Uterus (tissue), 4 donors: Measurements from ENCODE around the gene IL1RAPL2. TPM values are rescaled to one million over a fixed set of nuclear protein-coding genes. Genes with fewer than 3 reads are reported as not detected.

Source experiments
- DNase-seq, 2 donors: peaks; one replicate each; pipeline ENCODE4 v3.0.0-alpha.2; 2019 to 2020
- H3K27ac ChIP-seq, 2 donors: fragments of 200-600 bp; sonication (generic); 1 replicate in 1 of 2; 2 replicates in 1 of 2; pipeline ENCODE4 v1.5.1; 2016 to 2018
- H3K27me3 ChIP-seq, 2 donors: fragments of 200-600 bp; sonication (generic); one replicate each; pipeline ENCODE4 v1.5.1; 2018 to 2019; ENCODE audit warnings: control low read depth in 1 of 2
- H3K36me3 ChIP-seq, 2 donors: fragments of 200-600 bp; sonication (generic); one replicate each; pipeline ENCODE4 v1.5.1; 2019; ENCODE audit warnings: control low read depth in 1 of 2
- H3K4me1 ChIP-seq, 2 donors: fragments of 200-600 bp; sonication (generic); one replicate each; pipeline ENCODE4 v1.5.1; 2018 to 2019; ENCODE audit warnings: control low read depth in 1 of 2
- H3K4me3 ChIP-seq, 2 donors: fragments of 200-600 bp; sonication (generic); 1 replicate in 1 of 2; 2 replicates in 1 of 2; pipeline ENCODE4 v1.5.1; 2018 to 2019; ENCODE audit warnings: mild to moderate bottlenecking in 1 of 2
- H3K9me3 ChIP-seq, 2 donors: fragments of 200-600 bp; sonication (generic); one replicate each; pipeline ENCODE4 v1.5.1; 2019; ENCODE audit warnings: control low read depth in 1 of 2
- POLR2A ChIP-seq, 2 donors: fragments of 450-650 bp; IDR thresholded peaks; one replicate each; pipeline ENCODE4 v1.6.1; 2016; ENCODE audit warnings: antibody characterized with exemption in 2 of 2, mild to moderate bottlenecking in 1 of 2, moderate library complexity in 1 of 2
- intact Hi-C: fragments of 100-400 bp; cut with DNase I; formaldehyde crosslinking; loops from one replicate; pipeline ENCODE4 v1.15.1; 2023; ENCODE audit warnings: low total_unique reads
- total RNA-seq, 4 donors: library from RNA; depleted of rRNA in 3 of 4; stranded (reverse); fragments of >200 nt in 3 of 4; gene quantifications; one replicate each; pipeline versions ENCODE4 v1.1.0 to v1.2.4, GENCODE V29; 2014 to 2023
- TF ChIP-seq, protein P1 (sequence below), 4 experiments: fragments of 200-600 bp in 2 of 4; fragments of 450-650 bp in 2 of 4; sonication (generic) in 2 of 4; IDR thresholded peaks; one replicate each; pipeline ENCODE4 v1.5.1; 2016 to 2019; ENCODE audit warnings: antibody characterized with exemption in 4 of 4, mild to moderate bottlenecking in 2 of 4, moderate library complexity in 1 of 4
- donor health status: DM: yes; HTN: yes; CAD: no.

IL1RAPL2 gene
- total RNA-seq, 4 donors from 2014 or later: 2.1 TPM; not detected in 3

DNA sequence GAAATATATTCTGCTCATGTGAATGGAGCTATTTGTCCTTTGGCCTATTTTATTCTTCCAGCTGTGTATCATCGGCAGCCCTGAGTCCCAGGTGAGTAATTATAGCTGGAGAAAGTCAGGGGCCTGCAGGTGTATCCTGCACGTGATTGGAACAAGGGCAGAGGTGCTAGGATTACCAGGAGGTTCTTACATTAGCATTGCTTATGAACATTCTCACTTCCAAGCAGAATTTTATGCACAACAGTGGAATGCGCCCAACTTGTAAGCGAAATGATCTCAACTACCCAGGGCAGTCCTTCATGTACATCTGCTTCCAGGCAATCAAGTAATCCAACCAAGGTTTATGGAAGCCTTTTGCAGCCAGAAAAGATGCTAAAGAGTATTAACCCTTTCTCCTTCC lies 1187.4 kb downstream of the IL1RAPL2 start:
- no peak for TF ChIP-seq POLR2A (IDR thresholded peaks at IDR 0.05)
- TF ChIP-seq, protein P1, sequence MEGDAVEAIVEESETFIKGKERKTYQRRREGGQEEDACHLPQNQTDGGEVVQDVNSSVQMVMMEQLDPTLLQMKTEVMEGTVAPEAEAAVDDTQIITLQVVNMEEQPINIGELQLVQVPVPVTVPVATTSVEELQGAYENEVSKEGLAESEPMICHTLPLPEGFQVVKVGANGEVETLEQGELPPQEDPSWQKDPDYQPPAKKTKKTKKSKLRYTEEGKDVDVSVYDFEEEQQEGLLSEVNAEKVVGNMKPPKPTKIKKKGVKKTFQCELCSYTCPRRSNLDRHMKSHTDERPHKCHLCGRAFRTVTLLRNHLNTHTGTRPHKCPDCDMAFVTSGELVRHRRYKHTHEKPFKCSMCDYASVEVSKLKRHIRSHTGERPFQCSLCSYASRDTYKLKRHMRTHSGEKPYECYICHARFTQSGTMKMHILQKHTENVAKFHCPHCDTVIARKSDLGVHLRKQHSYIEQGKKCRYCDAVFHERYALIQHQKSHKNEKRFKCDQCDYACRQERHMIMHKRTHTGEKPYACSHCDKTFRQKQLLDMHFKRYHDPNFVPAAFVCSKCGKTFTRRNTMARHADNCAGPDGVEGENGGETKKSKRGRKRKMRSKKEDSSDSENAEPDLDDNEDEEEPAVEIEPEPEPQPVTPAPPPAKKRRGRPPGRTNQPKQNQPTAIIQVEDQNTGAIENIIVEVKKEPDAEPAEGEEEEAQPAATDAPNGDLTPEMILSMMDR (IDR thresholded peaks at IDR 0.05): no peak
- intact Hi-C loops: no loop called here
- DNase-seq: no peak
- peaks cover 0 to 9% of the 10 kb centered on the region in 2 donors for H3K27me3 ChIP-seq
- no peaks in the 10 kb centered on the region for H3K9me3 ChIP-seq
- no peak overlapping the region for H3K27ac ChIP-seq
- H3K4me3 ChIP-seq: no peak overlapping the region
- no peaks in the 10 kb centered on the region for H3K4me1 ChIP-seq
- no peaks in the 10 kb centered on the region for H3K36me3 ChIP-seq

DNA sequence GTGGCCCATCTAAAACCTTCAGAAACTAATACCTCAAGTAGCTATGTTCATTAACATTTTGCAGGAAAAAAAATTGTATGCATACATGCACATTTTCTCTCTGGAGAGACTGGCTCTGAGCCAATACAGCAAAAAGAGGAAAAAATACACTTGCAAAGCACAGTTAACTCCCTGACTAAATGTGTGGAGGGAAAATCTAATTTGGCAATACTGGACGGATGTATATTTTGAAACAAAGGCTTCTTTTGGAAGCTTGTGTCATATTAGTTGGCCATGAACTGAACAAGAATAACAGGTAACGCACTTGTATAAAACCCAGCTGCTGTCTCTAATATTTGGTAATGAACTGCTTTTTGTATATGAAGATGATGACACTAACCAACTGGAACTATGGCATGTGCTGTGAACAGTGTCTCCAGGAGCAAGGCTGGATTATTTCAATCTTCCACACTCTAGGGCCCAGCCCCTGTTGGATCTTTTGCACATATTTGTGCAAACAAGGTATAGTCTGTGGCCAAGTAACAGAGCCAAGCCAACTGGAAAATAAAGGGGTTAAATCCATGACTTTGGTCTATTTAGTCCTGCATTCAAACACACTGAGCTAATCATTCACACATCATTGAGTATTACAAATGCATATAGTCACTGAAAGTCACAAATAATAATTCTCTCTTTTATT lies 1188.4 kb downstream of the IL1RAPL2 start:
- Histone ChIP-seq H3K9me3 (no peaks in the 10 kb centered on the region), H3K4me1 (no peaks in the 10 kb centered on the region), H3K27ac (no peak overlapping the region), H3K27me3 (peaks cover 0 to 9% of the 10 kb centered on the region in 2 donors), H3K36me3 (no peaks in the 10 kb centered on the region), H3K4me3 (no peak overlapping the region)
- no peak for TF ChIP-seq POLR2A (IDR thresholded peaks at IDR 0.05)
- TF ChIP-seq, protein P1 (IDR thresholded peaks at IDR 0.05): no peak
- intact Hi-C loops: no loop called here
- DNase-seq: no peak

DNA sequence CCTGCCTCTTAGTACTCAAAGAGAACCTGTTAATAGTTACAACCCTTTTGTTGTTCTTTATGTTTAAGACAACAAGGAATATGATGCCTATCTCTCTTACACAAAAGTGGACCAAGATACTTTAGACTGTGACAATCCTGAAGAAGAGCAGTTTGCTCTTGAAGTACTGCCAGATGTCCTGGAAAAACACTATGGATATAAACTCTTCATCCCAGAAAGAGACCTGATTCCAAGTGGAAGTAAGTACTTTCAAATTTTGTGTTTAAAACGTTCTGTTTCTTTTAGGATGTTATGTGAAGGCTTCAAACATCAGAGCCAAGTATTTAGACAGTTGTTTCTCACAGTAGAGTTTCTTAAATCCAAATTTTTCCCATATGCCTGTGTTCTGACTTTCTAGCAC lies 1189.1 kb downstream of the IL1RAPL2 start:
- peaks cover 0 to 9% of the 10 kb centered on the region in 2 donors for H3K27me3 ChIP-seq
- TF ChIP-seq POLR2A (IDR thresholded peaks at IDR 0.05): no peak
- TF ChIP-seq, protein P1 (IDR thresholded peaks at IDR 0.05): no peak
- no peaks in the 10 kb centered on the region for H3K36me3 ChIP-seq
- no peaks in the 10 kb centered on the region for H3K4me1 ChIP-seq
- H3K27ac ChIP-seq: no peak overlapping the region
- no peak overlapping the region for H3K4me3 ChIP-seq
- intact Hi-C loops: no loop called here
- DNase-seq: no peak
- H3K9me3 ChIP-seq: no peaks in the 10 kb centered on the region

DNA sequence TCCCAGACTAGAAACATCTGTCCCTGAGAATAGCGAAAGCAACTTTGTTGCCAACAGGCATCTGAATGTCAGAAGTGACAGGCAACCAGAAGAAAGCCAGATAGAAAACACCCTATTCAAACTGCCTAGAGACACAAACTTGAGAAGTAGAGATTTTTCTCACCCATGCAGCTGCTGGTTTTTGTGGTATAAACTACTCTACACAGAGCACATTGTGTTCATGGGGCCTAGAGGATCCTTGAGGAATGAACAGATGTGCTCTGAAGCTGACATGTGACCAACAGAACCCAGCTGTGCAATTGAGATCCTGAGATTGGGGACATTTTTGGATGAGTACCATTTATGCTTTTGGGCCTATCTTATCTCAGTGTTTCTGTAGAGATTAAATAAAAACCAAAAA lies 1192.8 kb downstream of the IL1RAPL2 start:
- TF ChIP-seq, protein P1 (IDR thresholded peaks at IDR 0.05): no peak
- TF ChIP-seq POLR2A (IDR thresholded peaks at IDR 0.05): no peak
- intact Hi-C loops: no loop called here
- no peaks in the 10 kb centered on the region for H3K27me3 ChIP-seq
- DNase-seq: no peak
- no peak overlapping the region for H3K27ac ChIP-seq
- H3K4me1 ChIP-seq: no peaks in the 10 kb centered on the region
- H3K4me3 ChIP-seq: no peak overlapping the region
- H3K36me3 ChIP-seq: no peaks in the 10 kb centered on the region
- H3K9me3 ChIP-seq: no peaks in the 10 kb centered on the region

DNA sequence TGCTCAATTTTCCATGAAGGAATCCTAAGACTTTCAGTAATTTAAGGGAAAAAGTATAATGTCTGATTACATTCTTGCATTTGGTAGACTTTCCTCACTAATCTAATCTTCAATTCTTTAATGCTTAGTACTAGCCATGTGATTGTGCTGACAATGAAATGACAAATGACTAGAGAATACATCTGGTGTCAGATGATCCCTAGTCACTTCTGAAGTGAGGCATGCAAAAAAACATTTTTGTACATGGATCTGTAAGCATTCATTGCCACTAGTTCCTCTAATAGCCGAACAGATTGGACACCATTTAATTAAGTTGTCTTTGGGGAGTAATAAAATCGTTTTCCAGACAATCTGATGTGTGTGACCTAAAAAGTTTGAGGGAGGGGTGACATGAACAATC lies 1193.6 kb downstream of the IL1RAPL2 start:
- Histone ChIP-seq H3K4me3 (no peak overlapping the region), H3K9me3 (no peaks in the 10 kb centered on the region), H3K27me3 (peaks cover 0 to 3% of the 10 kb centered on the region in 2 donors), H3K4me1 (no peaks in the 10 kb centered on the region), H3K27ac (no peak overlapping the region), H3K36me3 (no peaks in the 10 kb centered on the region)
- intact Hi-C loops: no loop called here
- TF ChIP-seq, protein P1 (IDR thresholded peaks at IDR 0.05): no peak
- TF ChIP-seq POLR2A (IDR thresholded peaks at IDR 0.05): no peak
- DNase-seq: no peak
